Neural progenitor cell (in vitro differentiated cells): ENCODE results near the gene TMEM40.

Experiments
- CTCF ChIP-seq: fragments of 200-600 bp; sonication (generic); IDR thresholded peaks from 2 replicates; pipeline ENCODE4 v1.5.1; 2017; ENCODE audit warnings: antibody characterized with exemption, mild to moderate bottlenecking
- EZH2 ChIP-seq: fragments of 200-600 bp; sonication (generic); IDR thresholded peaks from 2 replicates; pipeline ENCODE4 v1.6.1; 2017; ENCODE audit warnings: antibody characterized with exemption, mild to moderate bottlenecking, moderate library complexity
- EZH2phosphoT487 ChIP-seq: fragments of 200-600 bp; sonication (generic); IDR thresholded peaks from 2 replicates; pipeline ENCODE4 v1.6.1; 2017; ENCODE audit warnings: antibody characterized with exemption

- TF ChIP-seq CTCF (no peak), EZH2 (no peak), EZH2phosphoT487 (no peak)
These were observed 6.2 kb downstream of the TMEM40 start for GRCh38 chr3:12752809-12753208.
